Kidney (tissue), 14 donors: ENCODE results near the gene GAPVD1. TPM values are rescaled to one million over a fixed set of nuclear protein-coding genes. Genes with fewer than 3 reads are reported as not detected.
"Not testable (repeated sequence)": the region's sequence is repeated elsewhere in the genome, so short reads cannot be mapped to it uniquely, and the experiment has no call there.

ENCODE experiments used
- DNase-seq, 5 donors: peaks; one replicate each; pipeline ENCODE4 v3.0.0-alpha.2; 2013 to 2020
- FAIRE-seq: peaks from 2 replicates; lab custom pipeline; 2012; peaks lifted over from hg19 to GRCh38; lab: Jason Lieb, UNC
- H3K27ac ChIP-seq, 2 donors: one replicate each; pipeline ENCODE4 v1.7.0; 2013; ENCODE audit warnings: low read depth in 2 of 2, low read length in 2 of 2, inconsistent platforms in 1 of 2
- H3K27me3 ChIP-seq: one replicate; pipeline ENCODE4 v1.7.1; 2013; ENCODE audit warnings: low read length, inconsistent platforms; ENCODE audit not compliant: control insufficient read depth, insufficient read depth
- H3K36me3 ChIP-seq, 3 donors: one replicate each; pipeline versions ENCODE4 v1.7.0 to v1.7.1; 2013; ENCODE audit warnings: low read length in 3 of 3, control low read depth in 1 of 3, inconsistent platforms in 1 of 3; ENCODE audit not compliant: insufficient read depth in 3 of 3, control insufficient read depth in 2 of 3
- H3K4me1 ChIP-seq, 3 donors: one replicate each; pipeline versions ENCODE4 v1.7.0 to v1.7.1; 2013; ENCODE audit warnings: low read length in 3 of 3, inconsistent platforms in 1 of 3, low read depth in 1 of 3; ENCODE audit not compliant: control insufficient read depth in 2 of 3, insufficient read depth in 2 of 3
- H3K4me3 ChIP-seq, 3 donors: one replicate each; pipeline versions ENCODE4 v1.7.0 to v1.8.1; 2013; ENCODE audit warnings: low read length in 3 of 3, control low read depth in 1 of 3, inconsistent platforms in 1 of 3
- H3K9ac ChIP-seq, 3 donors: one replicate each; pipeline versions ENCODE4 v1.7.0 to v1.7.1; 2013; ENCODE audit warnings: low read length in 3 of 3, control low read depth in 1 of 3, inconsistent platforms in 1 of 3
- H3K9me3 ChIP-seq, 3 donors: one replicate each; pipeline versions ENCODE4 v1.7.0 to v1.7.1; 2013; ENCODE audit warnings: low read length in 3 of 3, control low read depth in 1 of 3, inconsistent platforms in 1 of 3; ENCODE audit not compliant: control insufficient read depth in 2 of 3, insufficient read depth in 1 of 3
- CTCF ChIP-seq: IDR thresholded peaks from 3 replicates; pipeline ENCODE4 v1.5.1; 2012; ENCODE audit warnings: mild to moderate bottlenecking, moderate library complexity, borderline replicate concordance; ENCODE audit not compliant: insufficient read depth; ENCODE audit errors: extremely low read depth
- intact Hi-C: fragments of 100-400 bp; cut with DNase I; formaldehyde crosslinking; loops from one replicate; pipeline ENCODE4 v1.11.1; 2022
- polyA plus RNA-seq: library from polyadenylated mRNA; stranded (reverse); fragments of 350-450 nt; fragmentation: Illumina TruSeq; extraction: RNeasy Lipid Tissue Mini Kit (QIAGEN cat#74804); gene quantifications from one replicate; pipeline ENCODE4 v1.2.3, GENCODE V29; 2014; ENCODE audit warnings: low read depth, low replicate concordance; ENCODE audit not compliant: insufficient read depth
- total RNA-seq: library from RNA; stranded (reverse); fragmentation: NEBNext Ultra II Directional; extraction: Animal tissue kit (Norgen Biotek cat#: 25700); gene quantifications from one replicate; pipeline ENCODE4 v1.2.1, GENCODE V29; 2021
- donor health status: control.
- donor health status: control.
- donor health status: control.
- donor health status: control.
- donor health status: control.
- donor health status: DM: yes; HTN: yes; CAD: no.
- donor health status: Normal renal cell carcinoma (clear cell type).

The GAPVD1 gene
- total and polyA plus RNA-seq, 2 donors from 2014 or later: 6.9 to 44.8 TPM

DNA sequence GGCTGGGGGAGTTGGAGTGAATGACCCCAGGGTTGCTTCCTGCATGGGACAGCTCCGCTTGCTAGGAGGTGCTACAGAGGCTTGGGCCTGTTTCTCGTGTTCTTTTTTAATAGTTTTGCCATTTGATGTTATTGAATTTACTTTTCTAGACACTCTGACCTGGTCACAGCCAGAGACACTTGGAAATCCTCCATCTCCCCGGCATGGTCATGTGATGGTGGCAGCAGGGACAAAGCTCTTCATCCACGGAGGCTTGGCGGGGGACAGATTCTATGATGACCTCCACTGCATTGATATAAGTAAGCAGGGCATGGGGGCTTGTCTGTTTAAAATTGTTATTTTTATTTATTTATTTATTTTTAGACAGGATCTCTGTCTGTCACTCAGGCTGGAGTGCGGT, 33.9 kb upstream of the GAPVD1 start:
- no peak overlapping the region for H3K4me3 ChIP-seq
- FAIRE-seq: no peak
- no peaks in the 10 kb centered on the region for H3K27me3 ChIP-seq
- no peak overlapping the region for H3K9ac ChIP-seq
- peaks cover 0 to 7% (median 3%) of the 10 kb centered on the region in 3 donors for H3K36me3 ChIP-seq
- no peaks in the 10 kb centered on the region for H3K4me1 ChIP-seq
- TF ChIP-seq CTCF: no peak
- intact Hi-C loops: no loop called here
- H3K27ac ChIP-seq: no peak overlapping the region
- DNase-seq: no peak
- H3K9me3 ChIP-seq: no peaks in the 10 kb centered on the region

GRCh38 chr9:125233678-125234077, 27.9 kb upstream of the GAPVD1 start:
- no peak for DNase-seq
- peaks cover 8 to 35% (median 21%) of the 10 kb centered on the region in 3 donors for H3K36me3 ChIP-seq

DNA sequence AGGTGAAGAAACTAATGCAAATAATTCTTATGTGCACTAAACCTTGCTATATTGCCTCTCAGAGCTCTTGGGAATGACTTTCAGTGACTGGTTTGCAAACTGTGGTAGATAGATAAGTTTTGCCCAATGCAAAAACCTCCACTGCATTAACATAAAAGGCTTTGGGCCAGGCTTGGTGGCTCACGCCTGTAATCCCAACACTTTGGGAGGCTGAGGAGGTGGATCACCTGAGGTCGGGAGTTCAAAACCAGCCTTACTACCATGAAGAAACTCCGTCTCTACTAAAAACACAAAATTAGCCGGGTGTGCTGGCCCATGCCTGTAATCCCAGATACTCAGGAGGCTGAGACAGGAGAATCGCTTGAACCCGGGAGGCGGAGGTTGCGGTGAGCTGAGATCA, 27.5 kb upstream of the GAPVD1 start:
- H3K9ac ChIP-seq, intact Hi-C loops: not testable (repeated sequence)
- peaks cover 11 to 39% (median 22%) of the 10 kb centered on the region in 3 donors for H3K36me3 ChIP-seq

More at GRCh38 chr9:125233678-125234077, 27.9 kb upstream of the GAPVD1 start:
- Histone ChIP-seq H3K4me1 (peaks cover 3 to 12% (median 4%) of the 10 kb centered on the region in 3 donors), H3K9ac (no peak overlapping the region), H3K4me3 (no peak overlapping the region), H3K27me3 (no peaks in the 10 kb centered on the region), H3K27ac (no peak overlapping the region), H3K9me3 (no peaks in the 10 kb centered on the region)
- no peak for TF ChIP-seq CTCF
- FAIRE-seq: no peak
- intact Hi-C loops: no loop called here

GRCh38 chr9:125235804-125236519, 25.7 kb upstream of the GAPVD1 start:
- TF ChIP-seq CTCF: no peak
- FAIRE-seq (no peak), DNase-seq (no peak)
- H3K27ac ChIP-seq: no peak overlapping the region
- peaks cover 14 to 43% (median 19%) of the 10 kb centered on the region in 3 donors for H3K36me3 ChIP-seq
- no peaks in the 10 kb centered on the region for H3K27me3 ChIP-seq
- intact Hi-C loops: no loop called here
- H3K4me3 ChIP-seq: peak overlapping the region in 1 of 3 donors; percentile 29
- H3K4me1 ChIP-seq: peaks cover 4 to 19% (median 6%) of the 10 kb centered on the region in 3 donors
- H3K9ac ChIP-seq: no peak overlapping the region
- H3K9me3 ChIP-seq: no peaks in the 10 kb centered on the region

More for the DNA sequence above, 27.5 kb upstream of the GAPVD1 start:
- H3K4me3 ChIP-seq, DNase-seq, FAIRE-seq, H3K9me3 ChIP-seq, H3K27me3 ChIP-seq, H3K27ac ChIP-seq: not testable (repeated sequence)
- H3K4me1 ChIP-seq: peaks cover 3 to 16% (median 4%) of the 10 kb centered on the region in 3 donors

GRCh38 chr9:125236520-125237159, 25.0 kb upstream of the GAPVD1 start:
- intact Hi-C loops, H3K9ac ChIP-seq, DNase-seq, H3K9me3 ChIP-seq, H3K27ac ChIP-seq, H3K27me3 ChIP-seq, FAIRE-seq: not testable (repeated sequence)
- peaks cover 4 to 19% (median 6%) of the 10 kb centered on the region in 3 donors for H3K4me1 ChIP-seq
- H3K4me3 ChIP-seq: peak overlapping the region in 2 of 3 donors; percentile 6 to 29
- peaks cover 14 to 43% (median 19%) of the 10 kb centered on the region in 3 donors for H3K36me3 ChIP-seq
